HG02852 (cell line): ENCODE data around the gene LRP1B.

Experiments
- ATAC-seq: cut with Tn5 transposase; IDR thresholded peaks from one replicate; pipeline ENCODE4 v1.9.1; 2021; ENCODE audit warnings: mild to moderate bottlenecking, moderate library complexity; ENCODE audit not compliant: unreplicated experiment

The LRP1B gene

GRCh38 chr2:142042536-142043199, 88.1 kb downstream of the LRP1B start:
- ATAC-seq: no peak

GRCh38 chr2:142041996-142042395, 88.8 kb downstream of the LRP1B start:
- ATAC-seq: no peak

- ATAC-seq: no peak
These were observed 89.7 kb downstream of the LRP1B start for GRCh38 chr2:142041105-142041504.

GRCh38 chr2:142040556-142040955, 90.3 kb downstream of the LRP1B start:
- ATAC-seq: no peak

GRCh38 chr2:142038826-142039225, 92.0 kb downstream of the LRP1B start:
- no peak for ATAC-seq

GRCh38 chr2:142037744-142038143, 93.1 kb downstream of the LRP1B start:
- ATAC-seq: no peak

GRCh38 chr2:142037066-142037465, 93.8 kb downstream of the LRP1B start:
- ATAC-seq: no peak

- ATAC-seq: no peak
These were observed 97.4 kb downstream of the LRP1B start for GRCh38 chr2:142033393-142033792.

GRCh38 chr2:142031656-142032055, 99.2 kb downstream of the LRP1B start:
- ATAC-seq: no peak

GRCh38 chr2:142030735-142031134, 100.1 kb downstream of the LRP1B start:
- no peak for ATAC-seq

GRCh38 chr2:142029974-142030373, 100.8 kb downstream of the LRP1B start:
- ATAC-seq: no peak

GRCh38 chr2:142025394-142025793, 105.4 kb downstream of the LRP1B start:
- no peak for ATAC-seq

GRCh38 chr2:142020368-142020767, 110.4 kb downstream of the LRP1B start:
- ATAC-seq: no peak

- no peak for ATAC-seq
These were observed 116.3 kb downstream of the LRP1B start for GRCh38 chr2:142014536-142014935.

GRCh38 chr2:142012797-142013196, 118.0 kb downstream of the LRP1B start:
- ATAC-seq: no peak

GRCh38 chr2:142010477-142011270, 120.1 kb downstream of the LRP1B start:
- no peak for ATAC-seq

GRCh38 chr2:142008135-142008744, 122.6 kb downstream of the LRP1B start:
- no peak for ATAC-seq

- ATAC-seq: no peak
These were observed 136.8 kb downstream of the LRP1B start for GRCh38 chr2:141994066-141994465.

GRCh38 chr2:141992695-141993094, 138.1 kb downstream of the LRP1B start:
- no peak for ATAC-seq

- no peak for ATAC-seq
These were observed 162.4 kb downstream of the LRP1B start for GRCh38 chr2:141968433-141968832.

- no peak for ATAC-seq
These were observed 162.8 kb downstream of the LRP1B start for GRCh38 chr2:141967980-141968379.

- no peak for ATAC-seq
These were observed 163.3 kb downstream of the LRP1B start for GRCh38 chr2:141967503-141967902.
